ENCODE results near the gene JAG1. TPM values are rescaled to one million over a fixed set of nuclear protein-coding genes. Genes with fewer than 3 reads are reported as not detected.

The JAG1 gene
- total and polyA plus RNA-seq, 5 experiments from 2014 or later = 0.05 to 0.18 (median 0.06) TPM; not detected in 2

GRCh38 chr20:10643560-10643873, 30.3 kb downstream of the JAG1 start:
- POLR2A ChIA-PET = interaction anchor here (0.6 kb wide), 1 partner anchor 49 kb away, joined by 3 read pairs; no protein-coding TSS in a partner anchor
- Mint-ChIP-seq H3K4me3 (no peak overlapping the region), H3K9me3 (no peaks in the 10 kb centered on the region), H3K4me1 (peaks cover 0 to 2% (median 0%) of the 10 kb centered on the region in 4 donors), H3K27me3 (peaks cover 0 to 9% (median 0%) of the 10 kb centered on the region in 5 donors), H3K36me3 (no peaks in the 10 kb centered on the region), H3K27ac (no peak overlapping the region)
- DNase-seq = no peak
- ATAC-seq = no peak

DNA sequence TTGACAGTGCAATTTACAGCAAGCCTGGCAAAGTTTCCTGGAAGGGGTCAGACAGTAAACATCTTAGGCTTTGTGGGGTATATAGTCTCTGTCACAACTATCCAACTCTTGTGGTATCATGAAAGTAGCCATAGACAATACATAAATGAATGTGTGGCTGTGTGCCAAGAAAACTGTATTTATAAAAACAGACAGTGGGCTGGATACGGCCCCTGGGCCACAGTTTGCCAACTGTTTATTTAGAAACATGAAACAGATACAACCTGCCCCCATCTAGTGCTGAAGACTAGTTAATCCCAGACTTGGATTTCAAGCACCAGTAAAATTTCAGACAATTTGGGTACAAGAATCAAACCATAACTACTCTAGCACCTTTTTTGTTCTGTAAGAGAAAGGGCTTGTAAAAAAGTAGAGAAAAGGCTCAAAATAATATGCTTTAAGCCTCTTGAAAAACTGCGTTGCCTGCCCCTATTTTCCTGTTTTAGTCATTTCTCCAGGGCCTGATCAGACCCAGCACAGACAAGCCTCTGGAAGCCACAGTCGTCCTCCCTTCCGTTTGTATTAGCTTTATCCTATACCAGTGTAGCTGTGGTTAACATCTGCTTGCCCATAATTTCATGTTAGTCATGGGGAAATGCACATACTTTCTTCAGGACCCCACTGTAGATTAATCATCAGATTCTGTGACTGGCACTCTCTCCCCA, 30.8 kb downstream of the JAG1 start:
- Mint-ChIP-seq H3K4me3 (no peak overlapping the region), H3K27me3 (peaks cover 0 to 7% (median 0%) of the 10 kb centered on the region in 5 donors), H3K4me1 (peaks cover 0 to 2% (median 0%) of the 10 kb centered on the region in 4 donors), H3K36me3 (no peaks in the 10 kb centered on the region), H3K27ac (no peak overlapping the region), H3K9me3 (no peaks in the 10 kb centered on the region)
- POLR2A ChIA-PET = no interaction called here
- ATAC-seq (no peak), DNase-seq (no peak)

- DNase-seq (no peak), ATAC-seq (no peak)
- Mint-ChIP-seq H3K36me3 (no peaks in the 10 kb centered on the region), H3K27ac (no peak overlapping the region), H3K4me3 (no peak overlapping the region), H3K9me3 (no peaks in the 10 kb centered on the region), H3K4me1 (peaks cover 0 to 2% (median 0%) of the 10 kb centered on the region in 4 donors), H3K27me3 (no peaks in the 10 kb centered on the region)
- POLR2A ChIA-PET = no interaction called here
Measured at GRCh38 chr20:10641893-10642292, 31.9 kb downstream of the JAG1 start.

GRCh38 chr20:10641467-10641866, 32.3 kb downstream of the JAG1 start:
- peaks cover 0 to 3% (median 0%) of the 10 kb centered on the region in 3 donors for H3K36me3 Mint-ChIP-seq
- H3K27me3 Mint-ChIP-seq = no peaks in the 10 kb centered on the region
- DNase-seq (no peak), ATAC-seq (no peak)
- no peaks in the 10 kb centered on the region for H3K9me3 Mint-ChIP-seq
- H3K4me3 Mint-ChIP-seq = no peak overlapping the region
- no peak overlapping the region for H3K27ac Mint-ChIP-seq
- H3K4me1 Mint-ChIP-seq = peaks cover 0 to 2% (median 0%) of the 10 kb centered on the region in 4 donors
- POLR2A ChIA-PET = no interaction called here

GRCh38 chr20:10640897-10641296, 32.9 kb downstream of the JAG1 start:
- Mint-ChIP-seq H3K36me3 (peaks cover 0 to 3% (median 0%) of the 10 kb centered on the region in 3 donors), H3K4me1 (peaks cover 0 to 2% (median 0%) of the 10 kb centered on the region in 4 donors), H3K4me3 (no peak overlapping the region), H3K27me3 (no peaks in the 10 kb centered on the region), H3K27ac (no peak overlapping the region), H3K9me3 (no peaks in the 10 kb centered on the region)
- DNase-seq (no peak), ATAC-seq (no peak)
- POLR2A ChIA-PET = no interaction called here

DNA sequence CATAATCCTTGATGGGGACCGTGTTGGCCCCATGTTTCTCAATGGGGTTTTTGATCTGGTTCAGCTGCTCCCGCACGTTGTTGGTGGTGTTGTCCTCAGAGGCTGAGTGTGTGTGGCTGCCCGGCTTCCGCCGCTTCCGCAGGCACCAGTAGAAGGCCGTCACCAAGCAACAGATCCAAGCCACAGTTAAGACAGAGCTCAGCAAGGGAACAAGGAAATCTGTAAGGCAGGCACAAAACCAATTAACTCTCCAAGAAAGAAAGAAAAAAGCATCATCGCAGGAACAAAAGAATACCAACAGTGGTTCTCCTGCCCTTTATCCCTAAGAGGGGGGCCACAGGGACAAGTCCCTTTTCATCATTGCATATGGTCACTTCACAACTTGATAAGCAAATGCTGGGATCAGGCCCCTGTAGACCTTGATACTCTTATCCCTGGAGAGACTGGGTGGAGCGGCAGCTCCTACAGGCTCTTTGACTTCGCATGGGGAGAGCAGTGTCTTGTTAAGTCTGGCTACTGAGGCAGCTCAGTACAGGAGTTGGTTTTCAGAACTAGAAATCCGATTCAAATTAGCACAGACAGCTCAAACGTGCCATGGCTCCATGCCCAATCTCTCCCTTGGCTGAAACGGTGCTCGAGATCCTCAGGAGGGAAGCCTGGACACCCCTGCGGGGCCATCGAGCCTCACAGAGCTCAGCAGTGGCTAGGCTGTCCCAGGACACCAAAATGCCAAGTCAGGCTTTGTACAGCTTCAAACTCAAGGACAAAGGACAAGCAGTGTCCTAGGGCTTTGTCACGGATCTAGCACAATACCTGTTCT, 33.9 kb downstream of the JAG1 start:
- H3K27ac Mint-ChIP-seq = no peak overlapping the region
- ATAC-seq = no peak
- H3K9me3 Mint-ChIP-seq = no peaks in the 10 kb centered on the region
- no peaks in the 10 kb centered on the region for H3K27me3 Mint-ChIP-seq
- peaks cover 0 to 3% (median 0%) of the 10 kb centered on the region in 3 donors for H3K36me3 Mint-ChIP-seq
- no peak overlapping the region for H3K4me3 Mint-ChIP-seq
- DNase-seq = no peak
- POLR2A ChIA-PET = no interaction called here
- peaks cover 0 to 2% (median under 1%) of the 10 kb centered on the region in 4 donors for H3K4me1 Mint-ChIP-seq

DNA sequence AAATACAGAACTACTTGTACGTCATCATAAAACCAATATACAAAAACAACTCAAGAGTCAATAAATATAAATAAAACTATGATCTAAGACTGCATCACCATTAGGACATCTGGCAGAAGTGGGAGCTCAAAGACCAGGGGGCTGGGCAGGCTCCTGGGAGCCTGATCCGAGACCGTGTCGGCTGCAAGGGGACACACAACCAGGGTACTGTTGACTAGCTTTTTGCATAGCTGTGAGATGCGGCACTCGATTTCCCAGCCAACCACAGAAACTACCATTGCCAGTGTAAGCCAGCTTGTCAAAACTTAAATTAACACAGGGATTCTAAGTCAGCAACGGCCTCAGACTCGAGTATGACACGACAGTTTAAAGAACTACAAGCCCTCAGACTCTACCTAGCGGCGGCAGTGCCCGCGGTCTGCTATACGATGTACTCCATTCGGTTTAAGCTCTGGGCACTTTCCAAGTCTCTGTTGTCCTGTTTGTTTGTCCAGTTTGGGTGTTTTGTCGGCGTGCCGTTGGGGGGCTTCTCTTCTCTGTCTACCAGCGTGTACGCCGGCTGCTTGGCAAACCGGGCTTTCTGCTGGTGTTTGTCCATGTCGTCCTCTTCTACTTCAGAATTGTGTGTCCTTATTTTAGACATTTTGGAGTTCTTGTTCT, 34.6 kb downstream of the JAG1 start:
- no peaks in the 10 kb centered on the region for H3K27me3 Mint-ChIP-seq
- H3K36me3 Mint-ChIP-seq = peaks cover 0 to 3% (median 0%) of the 10 kb centered on the region in 3 donors
- peaks cover 0 to 6% (median under 1%) of the 10 kb centered on the region in 4 donors for H3K4me1 Mint-ChIP-seq
- ATAC-seq (no peak), DNase-seq (no peak)
- H3K4me3 Mint-ChIP-seq = no peak overlapping the region
- no peaks in the 10 kb centered on the region for H3K9me3 Mint-ChIP-seq
- POLR2A ChIA-PET = no interaction called here
- no peak overlapping the region for H3K27ac Mint-ChIP-seq

DNA sequence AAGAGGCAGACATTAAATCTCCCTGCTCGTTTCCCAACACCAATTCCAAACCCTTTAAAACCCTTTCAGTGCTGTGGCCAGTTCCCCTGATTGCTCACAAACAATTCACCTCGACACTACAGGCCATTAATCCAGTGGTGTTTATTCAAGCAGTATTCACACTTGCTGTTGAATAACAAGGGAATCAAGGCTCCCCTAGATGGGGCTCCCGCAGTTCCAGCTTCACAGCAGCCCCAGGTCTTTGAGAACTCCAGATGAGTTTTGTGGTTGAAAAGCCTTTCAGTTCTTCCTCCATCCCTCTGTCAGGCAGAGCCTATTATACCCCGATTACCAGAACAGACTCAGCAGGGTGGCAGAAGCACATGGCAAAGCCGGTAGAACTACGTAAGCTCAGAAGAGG, 36.2 kb downstream of the JAG1 start:
- POLR2A ChIA-PET = no interaction called here
- H3K4me3 Mint-ChIP-seq = no peak overlapping the region
- H3K36me3 Mint-ChIP-seq = peaks cover 0 to 3% (median 0%) of the 10 kb centered on the region in 3 donors
- no peaks in the 10 kb centered on the region for H3K9me3 Mint-ChIP-seq
- no peaks in the 10 kb centered on the region for H3K27me3 Mint-ChIP-seq
- DNase-seq = no peak
- no peak for ATAC-seq
- peaks cover 0 to 21% (median 0%) of the 10 kb centered on the region in 4 donors for H3K4me1 Mint-ChIP-seq
- H3K27ac Mint-ChIP-seq = no peak overlapping the region

DNA sequence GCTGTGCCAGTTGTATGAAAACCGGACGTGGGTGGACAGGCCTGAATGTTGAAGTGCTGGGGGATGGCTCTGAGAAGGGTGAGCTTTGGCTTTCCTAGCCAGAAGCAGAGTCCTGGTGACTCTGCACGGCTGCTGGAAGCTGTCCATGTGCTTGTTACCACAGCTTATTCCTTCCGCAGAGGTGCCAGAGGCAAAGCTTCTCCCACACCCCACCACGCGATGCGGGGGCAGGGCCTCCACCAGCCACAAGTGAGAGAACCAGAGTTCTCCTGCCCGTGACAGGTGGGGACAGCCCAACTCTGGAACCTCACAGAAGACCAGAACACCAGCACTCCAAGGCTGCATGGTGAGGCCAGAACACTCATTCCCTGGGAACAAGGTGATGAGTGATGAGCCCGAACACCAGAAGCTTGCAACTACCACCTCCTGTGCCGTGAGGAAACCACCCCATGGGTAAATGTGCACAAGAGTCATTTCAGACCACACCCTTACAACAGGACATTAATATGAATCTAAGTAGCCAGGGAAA, 36.7 kb downstream of the JAG1 start:
- Mint-ChIP-seq H3K27ac (no peak overlapping the region), H3K27me3 (no peaks in the 10 kb centered on the region), H3K9me3 (no peaks in the 10 kb centered on the region), H3K4me3 (no peak overlapping the region), H3K36me3 (peaks cover 0 to 3% (median 0%) of the 10 kb centered on the region in 3 donors), H3K4me1 (peaks cover 0 to 23% (median 0%) of the 10 kb centered on the region in 4 donors)
- POLR2A ChIA-PET = no interaction called here
- ATAC-seq (no peak), DNase-seq (no peak)

GRCh38 chr20:10636326-10636818, 37.4 kb downstream of the JAG1 start:
- H3K9me3 Mint-ChIP-seq = no peaks in the 10 kb centered on the region
- no peaks in the 10 kb centered on the region for H3K27me3 Mint-ChIP-seq
- POLR2A ChIA-PET = no interaction called here
- no peak overlapping the region for H3K27ac Mint-ChIP-seq
- no peak overlapping the region for H3K4me3 Mint-ChIP-seq
- no peak for DNase-seq
- H3K36me3 Mint-ChIP-seq = peaks cover 0 to 3% (median 0%) of the 10 kb centered on the region in 3 donors
- H3K4me1 Mint-ChIP-seq = peaks cover 0 to 23% (median 0%) of the 10 kb centered on the region in 4 donors
- no peak for ATAC-seq

GRCh38 chr20:10635476-10636208, 38.2 kb downstream of the JAG1 start:
- DNase-seq (no peak), ATAC-seq (no peak)
- POLR2A ChIA-PET = no interaction called here
- Mint-ChIP-seq H3K4me1 (peaks cover 0 to 23% (median 0%) of the 10 kb centered on the region in 4 donors), H3K4me3 (no peak overlapping the region), H3K27me3 (no peaks in the 10 kb centered on the region), H3K36me3 (peaks cover 0 to 3% (median 0%) of the 10 kb centered on the region in 3 donors), H3K9me3 (no peaks in the 10 kb centered on the region), H3K27ac (no peak overlapping the region)

DNA sequence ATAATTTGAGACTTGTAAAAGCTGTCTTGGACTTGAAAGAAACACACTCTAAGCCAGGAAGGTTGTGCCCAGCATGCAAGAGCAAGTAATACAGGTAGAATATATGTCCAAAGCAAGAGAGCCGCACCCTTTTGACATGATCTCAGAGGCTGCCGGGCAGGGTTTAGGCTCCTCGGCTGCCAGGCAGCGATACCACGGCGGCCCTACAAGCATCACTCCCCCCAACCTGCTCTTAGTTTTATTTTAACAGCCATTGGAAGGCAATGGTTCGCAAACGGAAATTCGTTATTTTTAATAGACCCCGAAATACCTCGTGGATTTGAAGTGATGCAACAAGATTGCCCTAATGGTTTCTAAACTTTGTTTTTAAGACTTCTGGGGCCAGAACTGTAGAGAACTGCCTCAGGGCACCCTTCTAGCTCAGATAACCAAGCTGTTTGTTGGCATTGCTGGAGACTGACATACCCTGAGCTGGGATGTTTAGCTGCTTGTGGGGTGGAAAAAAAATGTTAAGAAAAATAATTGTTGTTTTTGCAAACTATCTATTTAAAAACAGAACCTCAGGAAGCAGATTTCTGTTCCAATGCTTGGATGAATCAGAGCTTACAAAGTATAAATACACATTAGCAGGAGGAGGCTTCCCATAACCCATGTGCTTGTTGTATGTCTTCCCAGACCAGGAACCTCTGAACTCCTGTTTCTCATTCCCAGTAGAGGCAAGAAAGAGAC, 39.0 kb downstream of the JAG1 start:
- Mint-ChIP-seq H3K27me3 (no peaks in the 10 kb centered on the region), H3K9me3 (no peaks in the 10 kb centered on the region), H3K27ac (no peak overlapping the region), H3K4me1 (peaks cover 0 to 23% (median 0%) of the 10 kb centered on the region in 4 donors), H3K36me3 (peaks cover 0 to 3% (median 0%) of the 10 kb centered on the region in 3 donors), H3K4me3 (no peak overlapping the region)
- ATAC-seq (no peak), DNase-seq (no peak)
- POLR2A ChIA-PET = no interaction called here
